Naive thymus-derived CD8-positive, alpha-beta T cell (primary cell): Measurements from ENCODE around the gene ZNF14. TPM values are rescaled to one million over a fixed set of nuclear protein-coding genes. Genes with fewer than 3 reads are reported as not detected.

ENCODE experiments used
- ATAC-seq, 2 donors: fragments of 150-1000 bp; cut with Tn5 transposase in 1 of 2; sonication (Bioruptor Pico), chemical (Tn5 transposase) in 1 of 2; 1 replicate in 1 of 2; 2 replicates in 1 of 2; pipeline ENCODE4 v1.10.0; 2021; ENCODE audit warnings: mild to moderate bottlenecking in 2 of 2, moderate library complexity in 2 of 2
- POLR2A ChIA-PET: fragments of 350-600 bp; sonication (Branson Sonifier 250); formaldehyde crosslinking; loops from one replicate; lab custom pipeline; 2021; ENCODE audit warnings: antibody characterized with exemption; lab: Charles Lee
- DNase-seq, 10 donors: peaks; one replicate each; pipeline versions ENCODE4 v3.0.0 to v3.0.0-alpha.2; 2020 to 2022
- H3K27ac Mint-ChIP-seq, 10 donors: one replicate each; pipeline ENCODE4 v1.8.0; 2020 to 2022; ENCODE audit warnings: mild to moderate bottlenecking in 10 of 10, mixed read lengths in 10 of 10, moderate library complexity in 4 of 10, inconsistent platforms in 1 of 10
- H3K27me3 Mint-ChIP-seq, 5 donors: one replicate each; pipeline ENCODE4 v1.8.0; 2021 to 2022; ENCODE audit warnings: mixed read lengths in 5 of 5
- H3K36me3 Mint-ChIP-seq, 3 donors: one replicate each; pipeline ENCODE4 v1.8.0; 2020 to 2022; ENCODE audit warnings: mixed read lengths in 3 of 3, mild to moderate bottlenecking in 2 of 3, inconsistent platforms in 1 of 3
- H3K4me1 Mint-ChIP-seq, 4 donors: one replicate each; pipeline ENCODE4 v1.8.0; 2021 to 2022; ENCODE audit warnings: mixed read lengths in 4 of 4
- H3K4me3 Mint-ChIP-seq, 10 donors: one replicate each; pipeline ENCODE4 v1.8.0; 2020 to 2022; ENCODE audit warnings: mild to moderate bottlenecking in 10 of 10, mixed read lengths in 10 of 10, moderate library complexity in 6 of 10, inconsistent platforms in 1 of 10
- H3K9me3 Mint-ChIP-seq, 9 donors: one replicate each; pipeline ENCODE4 v1.8.0; 2020 to 2022; ENCODE audit warnings: mixed read lengths in 9 of 9, mild to moderate bottlenecking in 3 of 9, inconsistent platforms in 1 of 9, moderate library complexity in 1 of 9
- polyA plus RNA-seq, 3 donors: library from polyadenylated mRNA; unstranded; fragments of 300-500 nt; fragmentation: Illumina TruSeq; gene quantifications; one replicate each; pipeline ENCODE4 v1.2.3, GENCODE V29; 2021
- total RNA-seq, 8 experiments: library from RNA in 2 of 8; stranded (reverse) in 2 of 8; gene quantifications; one replicate each; pipeline ENCODE4 v1.2.3 and lab custom pipeline; 2021 to 2026

ZNF14 gene
- total and polyA plus RNA-seq, 5 experiments from 2014 or later = 8.2 to 39.8 (median 16.3) TPM

- DNase-seq (no peak), ATAC-seq (no peak)
- Mint-ChIP-seq H3K27me3 (no peaks in the 10 kb centered on the region), H3K4me1 (peaks cover 0 to 2% (median 0%) of the 10 kb centered on the region in 4 donors), H3K4me3 (no peak overlapping the region), H3K36me3 (peaks cover 0 to 5% (median 0%) of the 10 kb centered on the region in 3 donors), H3K9me3 (no peaks in the 10 kb centered on the region), H3K27ac (no peak overlapping the region)
- POLR2A ChIA-PET = no interaction called here
Measured at GRCh38 chr19:19752760-19753403, 20.0 kb upstream of the ZNF14 start.

- no peak overlapping the region for H3K4me3 Mint-ChIP-seq
- DNase-seq = no peak
- H3K27ac Mint-ChIP-seq = no peak overlapping the region
- no peak for ATAC-seq
- POLR2A ChIA-PET = interaction anchor here (1.0 to 1.6 kb wide), 2 partner anchors 14 to 24 kb away, joined by 3 to 4 read pairs; no protein-coding TSS in a partner anchor
- peaks cover 0 to 2% (median 0%) of the 10 kb centered on the region in 4 donors for H3K4me1 Mint-ChIP-seq
- H3K36me3 Mint-ChIP-seq = peaks cover 0 to 1% (median 0%) of the 10 kb centered on the region in 3 donors
- no peaks in the 10 kb centered on the region for H3K27me3 Mint-ChIP-seq
- H3K9me3 Mint-ChIP-seq = no peaks in the 10 kb centered on the region
Measured at GRCh38 chr19:19751846-19752245, 18.9 kb upstream of the ZNF14 start.

DNA sequence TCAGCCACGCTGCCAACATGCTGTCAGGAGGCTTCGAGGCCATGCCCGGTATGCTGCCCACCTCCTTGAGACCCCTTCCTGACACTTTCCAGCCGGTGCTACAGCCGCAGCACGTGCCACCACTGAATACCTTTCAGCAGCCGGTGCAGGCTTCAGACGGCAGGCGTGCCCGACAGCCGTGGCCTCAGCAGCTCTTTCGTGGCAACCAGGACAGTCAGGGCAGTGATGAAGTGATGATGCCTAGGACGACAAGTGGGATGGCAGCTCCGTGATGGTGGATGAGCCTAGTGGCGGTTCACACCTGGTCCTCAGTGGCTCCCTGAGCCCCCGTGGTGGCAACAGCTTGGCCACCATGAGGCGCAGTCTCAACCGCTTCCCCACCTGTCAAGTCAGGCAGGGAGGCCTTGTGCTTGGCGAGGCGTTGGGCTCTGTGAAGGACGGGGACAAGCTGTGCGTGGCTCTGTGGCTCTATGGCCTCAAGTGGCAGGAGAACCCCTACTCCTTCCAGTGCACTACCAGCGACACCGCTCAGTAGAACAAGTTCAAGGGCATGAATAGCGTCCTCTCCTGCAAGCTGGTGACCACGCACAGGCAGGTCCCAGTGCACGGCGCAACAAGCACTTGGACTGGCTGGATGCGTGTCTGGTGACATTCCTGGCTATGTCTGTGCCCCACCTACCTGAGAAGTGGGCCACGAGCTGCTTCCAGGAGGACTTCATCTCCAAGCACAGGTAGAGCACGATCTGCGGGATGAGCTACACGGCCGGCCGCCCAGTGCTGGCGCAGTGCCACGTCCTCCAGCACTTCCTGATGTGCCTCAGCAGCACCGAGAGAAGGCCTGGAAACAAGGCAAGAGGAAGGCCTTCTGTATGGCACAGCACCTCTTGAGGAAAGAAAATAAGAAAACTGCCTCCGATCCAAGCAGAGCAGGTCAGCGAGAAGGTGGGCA lies 18.2 kb upstream of the ZNF14 start:
- POLR2A ChIA-PET = interaction anchor here (0.6 to 1.6 kb wide), 3 partner anchors 13 to 25 kb away, joined by 3 to 4 read pairs (median 4); no protein-coding TSS in a partner anchor
- no peak overlapping the region for H3K4me3 Mint-ChIP-seq
- H3K9me3 Mint-ChIP-seq = no peaks in the 10 kb centered on the region

DNA sequence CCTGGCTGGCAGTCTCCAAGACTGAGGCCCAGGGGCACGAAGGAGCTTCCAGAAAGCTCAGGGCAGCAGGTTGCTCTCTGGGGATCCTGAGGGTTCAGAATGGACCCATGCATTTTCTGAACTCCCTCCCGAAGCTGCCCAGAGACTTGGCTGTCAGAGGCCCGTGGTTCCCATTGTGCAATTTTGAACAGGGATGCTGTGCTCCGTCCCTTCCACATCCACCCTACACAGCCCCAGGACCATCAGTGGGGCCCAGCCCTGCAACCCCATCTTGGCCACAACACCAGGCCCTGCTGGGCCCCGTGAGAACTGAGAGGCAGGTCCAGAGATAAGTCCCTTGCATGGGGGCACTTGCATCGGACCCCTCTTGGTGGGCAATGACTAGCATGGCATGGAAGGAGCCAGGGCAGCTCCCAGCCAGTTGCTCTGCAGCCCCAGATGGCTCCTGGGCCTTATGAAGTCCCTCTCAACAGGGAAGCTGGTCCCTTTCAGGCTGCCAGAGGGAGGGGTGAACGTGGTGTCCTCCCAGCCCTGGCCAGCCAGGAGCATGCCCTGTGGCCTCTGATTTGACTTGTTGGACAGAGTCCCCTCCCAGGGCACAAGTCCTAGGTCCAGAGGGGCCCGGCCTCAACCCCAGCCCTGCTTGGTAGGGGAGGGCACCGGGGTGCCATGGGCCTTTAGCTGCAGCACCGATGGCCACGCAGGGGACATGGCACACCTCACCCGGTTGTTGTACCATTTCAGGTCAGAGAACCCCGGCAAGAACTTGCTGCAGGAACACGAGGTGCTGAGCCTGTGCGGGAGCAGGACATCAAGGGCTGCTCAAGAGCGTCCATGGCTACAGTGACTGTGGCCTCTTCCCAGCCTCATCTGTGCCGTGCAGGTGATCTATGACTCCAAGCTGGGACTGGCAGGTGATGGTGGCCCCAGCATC lies 17.3 kb upstream of the ZNF14 start:
- Mint-ChIP-seq H3K4me3 (no peak overlapping the region), H3K27ac (no peak overlapping the region), H3K4me1 (peaks cover 0 to 2% (median 0%) of the 10 kb centered on the region in 4 donors), H3K27me3 (no peaks in the 10 kb centered on the region), H3K9me3 (no peaks in the 10 kb centered on the region), H3K36me3 (no peaks in the 10 kb centered on the region)
- POLR2A ChIA-PET = interaction anchor here (0.6 to 1.6 kb wide), 3 partner anchors 16 to 122 kb away, joined by 4 to 5 read pairs (median 4); no protein-coding TSS in a partner anchor
- ATAC-seq (no peak), DNase-seq (no peak)

More for the DNA sequence above, 18.2 kb upstream of the ZNF14 start:
- Mint-ChIP-seq H3K36me3 (no peaks in the 10 kb centered on the region), H3K4me1 (peaks cover 0 to 2% (median 0%) of the 10 kb centered on the region in 4 donors), H3K27ac (no peak overlapping the region), H3K27me3 (no peaks in the 10 kb centered on the region)
- no peak for DNase-seq
- ATAC-seq = no peak

DNA sequence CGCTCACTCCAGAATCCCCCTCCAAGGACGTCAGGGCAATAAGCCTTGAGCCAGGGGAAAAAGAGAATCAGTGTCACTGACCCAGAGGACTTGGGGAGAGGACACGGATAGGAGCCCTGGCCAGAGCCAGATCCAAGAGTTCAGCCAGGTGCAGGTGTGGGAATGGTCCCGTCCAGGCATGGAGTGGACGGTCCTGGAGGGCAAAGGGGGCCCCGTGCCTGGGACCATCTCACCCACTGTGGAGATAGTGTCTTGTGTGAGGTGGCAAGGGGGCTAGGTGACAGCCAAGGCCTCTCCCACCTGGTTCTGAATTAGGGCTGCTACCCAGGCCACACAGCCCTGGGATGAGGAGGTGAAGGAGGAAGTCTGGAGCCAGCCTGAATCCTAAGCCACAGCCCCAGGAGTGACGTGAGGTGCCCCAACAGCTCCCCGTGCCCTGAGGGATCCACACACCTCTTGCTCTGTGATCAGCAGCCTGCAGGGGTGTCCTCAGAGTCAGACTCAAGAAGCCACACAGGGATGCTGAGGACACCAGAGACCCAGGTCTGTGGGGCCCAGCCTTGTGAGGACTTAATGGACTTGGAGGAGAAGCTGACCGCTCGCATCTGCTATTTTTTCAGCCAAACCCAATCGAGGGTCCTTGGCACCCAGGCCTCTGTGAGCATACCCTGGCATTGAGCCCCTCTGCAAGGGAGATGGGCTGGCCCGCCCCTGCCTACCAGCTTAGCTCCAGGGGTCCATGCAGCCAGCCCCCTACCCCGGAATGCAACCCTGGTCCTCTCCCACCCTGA lies 16.4 kb upstream of the ZNF14 start:
- H3K27ac Mint-ChIP-seq = peak overlapping the region in 1 of 10 donors; percentile 79
- no peak for ATAC-seq
- H3K4me1 Mint-ChIP-seq = peaks cover 0 to 2% (median 0%) of the 10 kb centered on the region in 4 donors
- H3K9me3 Mint-ChIP-seq = no peaks in the 10 kb centered on the region
- POLR2A ChIA-PET = no interaction called here
- no peak for DNase-seq
- H3K4me3 Mint-ChIP-seq = no peak overlapping the region
- H3K27me3 Mint-ChIP-seq = no peaks in the 10 kb centered on the region
- no peaks in the 10 kb centered on the region for H3K36me3 Mint-ChIP-seq

GRCh38 chr19:19748249-19748938 lies 15.5 kb upstream of the ZNF14 start:
- Mint-ChIP-seq H3K4me3 (no peak overlapping the region), H3K36me3 (no peaks in the 10 kb centered on the region), H3K27me3 (no peaks in the 10 kb centered on the region), H3K27ac (peak overlapping the region in 1 of 10 donors; percentile 79), H3K9me3 (no peaks in the 10 kb centered on the region), H3K4me1 (peaks cover 0 to 2% (median 0%) of the 10 kb centered on the region in 4 donors)
- no peak for DNase-seq
- POLR2A ChIA-PET = no interaction called here
- no peak for ATAC-seq

DNA sequence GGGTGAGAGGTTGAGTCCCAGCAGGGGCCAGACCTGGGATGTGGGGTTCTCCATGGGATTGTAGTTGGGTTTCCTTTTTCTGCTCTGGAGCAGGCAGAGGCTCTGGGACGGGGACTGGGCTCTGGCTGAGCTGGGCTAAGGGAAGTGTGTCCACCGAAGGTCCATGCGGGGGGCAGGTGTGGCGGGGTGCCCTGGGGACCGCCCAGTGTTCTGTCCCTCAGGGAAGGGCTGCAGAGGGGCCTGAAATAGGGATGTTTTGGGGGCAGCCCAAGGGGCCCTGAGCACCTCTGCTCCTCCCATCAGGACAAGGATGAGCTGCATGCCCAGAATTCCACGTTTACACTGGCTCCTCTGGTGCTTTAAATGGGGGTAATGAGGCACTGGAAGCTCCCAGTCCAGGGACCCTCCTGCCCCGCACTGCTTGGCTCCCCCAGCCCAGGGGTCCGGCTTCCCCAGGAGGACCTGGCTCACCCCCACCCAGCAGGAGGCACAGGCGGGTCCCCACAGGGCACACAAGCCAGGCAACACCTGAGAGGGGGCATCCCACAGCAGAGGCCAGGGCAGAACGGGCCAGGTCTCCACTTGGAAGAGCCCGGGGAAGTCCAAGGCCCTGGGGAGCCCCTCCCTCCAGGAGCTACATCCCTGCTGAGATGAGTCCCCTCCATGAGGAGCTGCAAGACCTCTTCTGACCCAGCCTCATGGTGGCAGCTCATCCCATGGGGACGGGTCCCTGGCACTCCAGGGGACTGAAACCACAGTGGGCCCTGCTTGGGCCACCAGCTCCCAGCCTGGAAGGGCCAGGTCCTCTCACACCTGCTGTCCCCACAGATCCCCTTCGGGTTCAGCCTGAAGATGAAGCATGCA lies 14.7 kb upstream of the ZNF14 start:
- Mint-ChIP-seq H3K9me3 (no peaks in the 10 kb centered on the region), H3K4me1 (peaks cover 0 to 2% (median 0%) of the 10 kb centered on the region in 4 donors), H3K27me3 (no peaks in the 10 kb centered on the region), H3K27ac (peak overlapping the region in 1 of 10 donors; percentile 25), H3K36me3 (no peaks in the 10 kb centered on the region), H3K4me3 (no peak overlapping the region)
- DNase-seq (no peak), ATAC-seq (no peak)
- POLR2A ChIA-PET = interaction anchor here (0.6 kb wide), 1 partner anchor 12 kb away, joined by 3 read pairs; no protein-coding TSS in a partner anchor

- H3K27ac Mint-ChIP-seq = peak overlapping the region in 1 of 10 donors; percentile 3
- DNase-seq (peak in 1 of 10 donors; percentile 0), ATAC-seq (peak in 1 of 2 donors; percentile 37)
- H3K4me3 Mint-ChIP-seq = no peak overlapping the region
- H3K4me1 Mint-ChIP-seq = peaks cover 0 to 1% (median 0%) of the 10 kb centered on the region in 4 donors
- no peaks in the 10 kb centered on the region for H3K36me3 Mint-ChIP-seq
- POLR2A ChIA-PET = interaction anchor here (0.6 to 2.1 kb wide), 2 partner anchors 11 to 77 kb away, joined by 3 to 5 read pairs; no protein-coding TSS in a partner anchor
- H3K9me3 Mint-ChIP-seq = no peaks in the 10 kb centered on the region
- H3K27me3 Mint-ChIP-seq = no peaks in the 10 kb centered on the region
Measured at GRCh38 chr19:19746286-19747213, 13.6 kb upstream of the ZNF14 start.

- H3K27ac Mint-ChIP-seq = no peak overlapping the region
- ATAC-seq (peak in 1 of 2 donors; percentile 61), DNase-seq (no peak)
- H3K4me1 Mint-ChIP-seq = no peaks in the 10 kb centered on the region
- H3K9me3 Mint-ChIP-seq = no peaks in the 10 kb centered on the region
- H3K36me3 Mint-ChIP-seq = no peaks in the 10 kb centered on the region
- POLR2A ChIA-PET = interaction anchor here (0.6 to 2.1 kb wide), 2 partner anchors 76 to 94 kb away, joined by 4 to 5 read pairs; no protein-coding TSS in a partner anchor
- no peaks in the 10 kb centered on the region for H3K27me3 Mint-ChIP-seq
- H3K4me3 Mint-ChIP-seq = no peak overlapping the region
Measured at GRCh38 chr19:19745496-19746285, 12.8 kb upstream of the ZNF14 start.
